ENCODE measurements around the gene PCGF6. TPM values are rescaled to one million over a fixed set of nuclear protein-coding genes. Genes with fewer than 3 reads are reported as not detected.

Gene PCGF6
- polyA plus RNA-seq, 1 donor (not counting 4 experiments of a cell fraction or from before 2014, with no cell fraction given), result 11.1 TPM

- no peak overlapping the region for H3K27ac ChIP-seq (ENCODE audit: control insufficient read depth, insufficient read depth, low read length)
- FAIRE-seq, result no peak
- no peak overlapping the region for H2AFZ ChIP-seq (ENCODE audit: control insufficient read depth, low read length)
- no peaks in the 10 kb centered on the region for H3K79me2 ChIP-seq (ENCODE audit: control insufficient read depth, insufficient read depth, low read length)
- no peak for DNase-seq (ENCODE audit: low read depth, low spot score)
- no peaks in the 10 kb centered on the region for H3K4me1 ChIP-seq (ENCODE audit: control insufficient read depth, extremely low read depth, insufficient read depth, low read length)
- H4K20me1 ChIP-seq (ENCODE audit: control insufficient read depth, extremely low read depth, insufficient read depth, low read length), result no peaks in the 10 kb centered on the region
- H3K9me1 ChIP-seq (ENCODE audit: control insufficient read depth, extremely low read depth, insufficient read depth, low read length), result no peaks in the 10 kb centered on the region
- no peaks in the 10 kb centered on the region for H3K27me3 ChIP-seq (ENCODE audit: control insufficient read depth, extremely low read depth, insufficient read depth, low read length)
- dilution Hi-C loops (cut with MboI; ENCODE audit: extremely low pct_ligation_motif_present, low sequenced_read_pairs), result no loop called here
- no peak overlapping the region for H3K4me2 ChIP-seq (ENCODE audit: control insufficient read depth, extremely low read depth, insufficient read depth, low read depth, low read length)
- peaks cover 2 to 4% of the 10 kb centered on the region in 2 experiments for H3K36me3 ChIP-seq (ENCODE audit: control insufficient read depth in 2 of 2, extremely low read depth in 1 of 2, insufficient read depth in 2 of 2, low read length in 2 of 2)
- no peak overlapping the region for H3K9ac ChIP-seq (ENCODE audit: control insufficient read depth, extremely low read depth, insufficient read depth, low read length)
- TF ChIP-seq CTCF (optimal IDR thresholded peaks at IDR 0.05 in 1 of 3, IDR thresholded peaks at IDR 0.05 in 1 of 3, conservative IDR thresholded peaks at IDR 0.05 in 1 of 3; ENCODE audit: extremely low read depth in 1 of 3, insufficient read depth in 2 of 3, low read length in 3 of 3) (no peak), EZH2 (IDR thresholded peaks at IDR 0.05; ENCODE audit: low read length) (no peak)
- no peak overlapping the region for H3K4me3 ChIP-seq (ENCODE audit: control insufficient read depth in 2 of 3, extremely low read depth in 1 of 3, insufficient read depth in 2 of 3, low read depth in 1 of 3, low read length in 3 of 3)
- no peaks in the 10 kb centered on the region for H3K9me3 ChIP-seq (ENCODE audit: control insufficient read depth, low read depth, low read length)
Observed at GRCh38 chr10:103327906-103328305, 23.0 kb downstream of the PCGF6 start.

GRCh38 chr10:103316087-103316486, 34.9 kb downstream of the PCGF6 start:
- DNase-seq (ENCODE audit: low read depth, low spot score) (no peak), FAIRE-seq (no peak)
- Histone ChIP-seq H3K9me3 (ENCODE audit: control insufficient read depth, low read depth, low read length) (no peaks in the 10 kb centered on the region), H3K79me2 (ENCODE audit: control insufficient read depth, insufficient read depth, low read length) (no peaks in the 10 kb centered on the region), H3K4me2 (ENCODE audit: control insufficient read depth, extremely low read depth, insufficient read depth, low read depth, low read length) (no peak overlapping the region), H3K36me3 (ENCODE audit: control insufficient read depth in 2 of 2, extremely low read depth in 1 of 2, insufficient read depth in 2 of 2, low read length in 2 of 2) (no peaks in the 10 kb centered on the region), H3K9me1 (ENCODE audit: control insufficient read depth, extremely low read depth, insufficient read depth, low read length) (no peaks in the 10 kb centered on the region), H2AFZ (ENCODE audit: control insufficient read depth, low read length) (no peak overlapping the region), H3K4me3 (ENCODE audit: control insufficient read depth in 2 of 3, extremely low read depth in 1 of 3, insufficient read depth in 2 of 3, low read depth in 1 of 3, low read length in 3 of 3) (no peak overlapping the region), H4K20me1 (ENCODE audit: control insufficient read depth, extremely low read depth, insufficient read depth, low read length) (no peaks in the 10 kb centered on the region), H3K9ac (ENCODE audit: control insufficient read depth, extremely low read depth, insufficient read depth, low read length) (no peak overlapping the region), H3K4me1 (ENCODE audit: control insufficient read depth, extremely low read depth, insufficient read depth, low read length) (no peaks in the 10 kb centered on the region), H3K27me3 (ENCODE audit: control insufficient read depth, extremely low read depth, insufficient read depth, low read length) (no peaks in the 10 kb centered on the region), H3K27ac (ENCODE audit: control insufficient read depth, insufficient read depth, low read length) (no peak overlapping the region)
- TF ChIP-seq CTCF (optimal IDR thresholded peaks at IDR 0.05 in 1 of 3, IDR thresholded peaks at IDR 0.05 in 1 of 3, conservative IDR thresholded peaks at IDR 0.05 in 1 of 3; ENCODE audit: extremely low read depth in 1 of 3, insufficient read depth in 2 of 3, low read length in 3 of 3) (no peak), EZH2 (IDR thresholded peaks at IDR 0.05; ENCODE audit: low read length) (no peak)
- dilution Hi-C loops (cut with MboI; ENCODE audit: extremely low pct_ligation_motif_present, low sequenced_read_pairs), result no loop called here

Measured in keratinocyte (primary cell).